GM21381 (cell line): Measurements from ENCODE around the gene EGF.

Source experiments
- ATAC-seq: cut with Tn5 transposase; IDR thresholded peaks from one replicate; pipeline ENCODE4 v1.9.1; 2021; ENCODE audit warnings: mild to moderate bottlenecking, moderate library complexity; ENCODE audit not compliant: unreplicated experiment

EGF gene

DNA sequence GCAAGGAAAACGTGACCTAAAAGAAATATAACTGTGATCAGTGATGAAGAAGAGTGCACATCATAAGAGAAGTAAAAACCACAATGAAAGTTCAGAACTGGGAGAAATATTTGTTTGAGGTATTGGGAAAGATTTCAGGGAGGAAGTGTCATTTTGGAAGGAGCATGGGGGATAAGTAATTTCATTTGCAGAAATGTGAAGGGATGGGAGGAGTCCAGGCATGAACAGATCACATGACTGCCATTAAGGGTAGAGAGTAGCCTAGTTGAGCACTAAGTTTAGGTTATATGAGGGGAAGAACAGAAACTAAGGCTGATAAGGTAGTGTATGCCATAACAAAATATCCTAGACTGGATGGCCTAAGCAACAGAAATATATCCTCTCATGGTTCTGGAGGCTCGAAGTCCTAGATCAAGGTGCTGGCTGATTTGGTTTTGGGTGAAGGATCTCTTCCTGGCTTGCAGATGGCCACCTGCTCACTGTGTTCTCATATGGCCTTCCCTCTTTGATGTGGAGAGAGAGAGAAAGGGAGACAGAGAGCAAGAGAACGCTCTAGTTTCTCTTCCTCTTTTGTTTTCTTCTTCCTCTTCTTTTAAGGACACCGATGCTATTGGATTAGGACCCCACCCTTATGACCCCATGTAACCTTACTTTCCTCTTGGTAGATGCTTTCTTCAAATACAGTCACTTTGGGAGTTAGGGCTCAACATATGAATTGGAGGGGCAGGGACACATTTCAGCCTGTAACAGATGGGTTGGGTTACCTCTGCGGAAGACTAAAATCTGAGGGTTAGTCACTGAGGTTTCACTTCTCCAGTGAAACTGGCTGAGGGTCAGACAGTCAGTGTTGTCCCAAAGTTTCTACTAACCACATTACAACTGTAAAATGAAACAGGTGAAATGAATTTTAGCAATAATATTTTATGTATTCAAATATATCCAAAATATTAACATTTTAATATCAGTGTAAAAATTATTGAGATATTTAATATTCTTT, 77.9 kb downstream of the EGF start:
- peak; percentile 83 for ATAC-seq

DNA sequence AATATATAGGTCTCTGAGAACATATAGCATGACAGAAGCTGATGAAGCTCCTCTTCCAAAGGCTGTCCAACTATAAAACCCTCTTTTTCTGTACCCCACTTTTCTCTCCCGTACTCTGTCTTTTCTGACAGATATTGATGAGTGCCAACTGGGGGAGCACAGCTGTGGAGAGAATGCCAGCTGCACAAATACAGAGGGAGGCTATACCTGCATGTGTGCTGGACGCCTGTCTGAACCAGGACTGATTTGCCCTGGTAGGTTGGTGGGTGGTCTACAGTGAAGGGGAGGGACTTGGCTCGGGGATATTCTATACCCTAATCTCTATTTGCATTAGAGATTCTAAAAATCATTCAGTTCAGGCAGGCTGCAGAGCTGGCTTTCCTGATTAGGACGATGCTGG, 80.4 kb downstream of the EGF start:
- ATAC-seq = no peak

DNA sequence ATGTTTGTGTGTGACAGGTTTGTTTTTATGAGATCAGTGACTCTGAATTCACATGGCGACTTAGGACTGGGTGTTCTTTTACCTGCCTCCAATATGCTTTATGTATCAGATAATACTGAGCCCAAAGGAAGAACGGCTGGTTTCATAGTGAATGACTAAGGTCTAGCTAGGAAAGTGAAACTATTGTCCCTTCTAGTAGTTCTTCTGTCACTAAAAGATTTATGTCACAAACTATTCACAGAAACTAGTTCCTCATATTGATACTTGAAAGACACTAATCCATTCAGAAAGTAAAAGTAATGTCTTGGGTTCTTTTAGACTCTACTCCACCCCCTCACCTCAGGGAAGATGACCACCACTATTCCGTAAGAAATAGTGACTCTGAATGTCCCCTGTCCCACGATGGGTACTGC, 81.7 kb downstream of the EGF start:
- peak; percentile 56 for ATAC-seq

DNA sequence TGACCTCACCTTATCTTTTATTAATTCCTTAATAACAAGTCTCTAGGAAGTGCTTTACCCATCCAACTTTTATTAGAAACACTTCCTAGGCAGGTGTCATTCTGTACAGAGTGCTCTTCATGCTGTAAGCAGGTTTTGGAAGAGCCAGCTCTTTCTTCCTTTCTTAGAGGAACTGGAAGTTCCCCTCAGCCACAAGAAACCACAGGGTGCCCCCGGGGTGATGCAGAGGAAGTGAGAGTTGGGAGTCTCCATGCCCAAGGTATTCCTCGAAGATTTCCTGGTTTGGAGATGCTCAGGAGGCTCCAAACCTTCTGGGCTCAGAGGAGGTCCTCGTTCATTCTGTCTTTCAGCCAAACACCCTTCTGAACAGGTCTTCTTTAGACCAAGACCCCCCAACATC, 83.8 kb downstream of the EGF start:
- no peak for ATAC-seq

DNA sequence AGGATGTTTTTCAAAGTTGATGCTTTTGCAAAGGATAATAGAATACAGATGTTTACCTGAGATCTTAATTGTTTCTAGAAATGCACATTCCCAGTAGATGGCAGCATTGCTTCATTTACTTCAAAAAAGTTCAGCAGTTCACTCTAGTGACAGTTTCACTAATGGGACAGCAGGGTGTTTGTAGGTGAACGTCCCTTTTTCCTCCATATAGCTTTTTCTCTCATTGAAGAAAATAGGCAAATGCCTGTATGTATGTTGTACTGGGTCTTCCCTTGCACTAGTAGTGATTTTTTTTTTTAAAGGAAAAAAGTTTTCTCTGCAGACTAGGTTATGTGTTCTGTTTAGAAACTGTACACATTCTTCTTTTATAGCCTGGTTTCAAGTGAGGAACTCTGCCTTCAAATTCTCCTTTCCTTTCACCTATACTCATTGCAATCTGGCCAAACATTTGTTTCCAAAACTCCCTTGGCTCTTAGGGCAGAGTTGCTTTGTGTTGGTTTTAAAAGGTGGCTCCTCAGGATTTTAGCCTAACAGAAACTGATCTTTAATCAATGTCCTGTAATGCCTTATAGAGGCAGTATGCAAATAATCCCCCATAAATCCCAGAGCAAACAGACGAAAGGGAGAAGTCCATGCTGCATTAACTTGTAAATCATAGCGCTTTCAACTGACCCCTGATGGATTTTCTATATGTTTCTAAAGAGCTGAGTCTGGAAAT, 86.3 kb downstream of the EGF start:
- ATAC-seq = peak; percentile 41

DNA sequence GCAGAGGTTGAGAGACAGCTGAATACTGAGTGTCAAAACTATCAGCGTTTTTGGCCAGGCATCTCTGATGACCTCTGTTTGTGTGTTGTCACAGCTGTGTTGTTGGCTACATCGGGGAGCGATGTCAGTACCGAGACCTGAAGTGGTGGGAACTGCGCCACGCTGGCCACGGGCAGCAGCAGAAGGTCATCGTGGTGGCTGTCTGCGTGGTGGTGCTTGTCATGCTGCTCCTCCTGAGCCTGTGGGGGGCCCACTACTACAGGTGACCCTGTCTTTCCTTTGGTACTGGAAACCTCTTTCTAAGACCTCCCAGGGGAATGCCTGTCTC, 86.9 kb downstream of the EGF start:
- ATAC-seq = no peak

DNA sequence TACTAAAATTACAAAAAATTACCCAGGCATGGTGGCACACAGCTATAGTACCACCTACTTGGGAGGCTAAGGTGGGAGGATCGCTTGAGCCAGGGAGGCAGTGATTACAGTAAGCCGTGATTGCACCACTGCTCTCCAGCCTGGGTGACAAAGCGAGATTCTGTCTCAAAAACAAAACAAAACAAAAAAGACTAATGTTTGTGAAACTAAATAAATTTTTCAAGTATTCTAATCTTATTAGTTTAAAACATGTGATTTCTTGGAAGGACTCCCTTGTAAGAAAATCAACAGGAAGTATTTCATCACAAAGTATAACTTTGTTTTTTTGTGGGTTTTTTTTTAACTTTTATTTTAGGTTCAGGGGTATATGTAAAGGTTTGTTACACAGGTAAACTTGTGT, 89.6 kb downstream of the EGF start:
- ATAC-seq = no peak

DNA sequence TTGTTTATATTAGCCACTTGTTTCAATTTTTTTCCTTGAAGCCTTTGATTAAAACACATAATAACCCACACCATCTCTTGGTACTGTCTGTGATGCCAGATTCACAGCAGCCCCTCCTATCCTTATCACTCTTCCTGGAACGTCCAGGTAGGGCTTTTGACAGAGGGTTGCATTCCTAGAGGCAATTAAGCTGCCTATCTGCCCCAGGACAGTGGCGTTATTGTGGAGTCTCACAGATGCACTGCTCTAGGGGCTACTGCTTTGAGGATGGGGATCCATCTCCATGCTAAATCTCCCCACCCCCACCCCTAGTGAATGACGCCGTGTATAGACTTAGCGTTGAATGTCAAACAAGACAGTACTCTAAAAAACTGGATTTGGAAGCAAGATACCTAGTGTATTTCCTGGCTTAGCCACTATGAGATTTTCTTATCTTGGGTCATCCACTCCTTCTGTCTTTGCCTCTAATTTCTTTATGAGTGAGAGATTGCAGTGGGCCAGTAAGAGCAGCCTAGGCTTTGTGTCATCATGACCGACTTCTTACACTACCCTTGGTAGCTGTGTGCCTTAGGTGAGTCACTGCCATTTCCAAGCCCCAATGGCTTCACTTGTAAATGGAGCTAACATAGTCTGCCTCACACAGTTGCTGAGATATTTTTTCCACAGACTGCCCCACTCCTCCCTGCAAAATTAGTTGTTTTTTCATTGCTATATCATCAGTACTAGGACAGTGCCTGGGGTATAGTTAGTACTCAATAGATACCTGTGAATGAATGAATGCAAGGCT, 90.9 kb downstream of the EGF start:
- no peak for ATAC-seq

DNA sequence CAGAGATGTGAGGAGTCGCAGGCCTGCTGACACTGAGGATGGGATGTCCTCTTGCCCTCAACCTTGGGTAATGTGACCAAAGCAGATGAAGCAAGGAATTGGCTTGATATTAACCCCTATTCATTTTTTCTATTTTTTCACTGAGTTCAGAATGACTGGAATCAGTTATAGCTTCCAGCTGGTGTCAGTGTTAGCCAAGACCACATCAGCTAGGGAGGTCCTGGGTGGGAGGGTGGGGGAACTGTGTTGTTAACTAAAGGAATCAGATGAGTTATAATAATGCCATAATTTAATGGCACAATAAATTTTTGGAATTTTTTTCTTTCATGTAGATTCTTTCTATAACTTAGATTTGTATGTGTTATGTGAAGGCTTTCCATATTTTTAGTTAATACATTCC, 91.9 kb downstream of the EGF start:
- no peak for ATAC-seq

DNA sequence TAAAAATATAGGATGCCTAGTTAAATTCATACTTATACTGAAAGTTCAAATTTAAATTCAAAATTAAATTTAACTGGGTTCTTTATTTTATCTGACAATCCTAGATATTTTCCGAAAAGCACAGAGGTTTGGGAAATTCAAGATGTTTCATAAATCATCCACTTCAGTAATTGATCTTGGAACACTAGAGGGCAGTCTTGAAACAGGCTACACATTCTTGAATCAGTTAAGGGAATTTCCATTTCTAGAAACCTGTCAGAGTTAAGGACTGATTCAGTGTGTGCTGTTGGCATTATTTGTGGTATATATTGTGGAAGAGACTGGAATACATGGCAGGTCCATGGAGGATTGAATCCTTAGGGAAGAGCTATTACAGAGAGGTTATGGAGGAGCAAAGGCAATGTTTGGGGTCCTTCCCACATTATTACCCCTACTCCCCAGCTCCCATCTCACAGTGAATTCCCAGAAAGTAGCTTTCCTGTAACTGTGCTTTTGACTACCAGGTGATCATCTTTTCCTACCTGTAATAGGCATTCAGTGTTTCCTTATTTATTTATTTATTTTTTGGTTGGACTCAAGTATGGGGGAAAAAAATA, 92.9 kb downstream of the EGF start:
- peak; percentile 56 for ATAC-seq

DNA sequence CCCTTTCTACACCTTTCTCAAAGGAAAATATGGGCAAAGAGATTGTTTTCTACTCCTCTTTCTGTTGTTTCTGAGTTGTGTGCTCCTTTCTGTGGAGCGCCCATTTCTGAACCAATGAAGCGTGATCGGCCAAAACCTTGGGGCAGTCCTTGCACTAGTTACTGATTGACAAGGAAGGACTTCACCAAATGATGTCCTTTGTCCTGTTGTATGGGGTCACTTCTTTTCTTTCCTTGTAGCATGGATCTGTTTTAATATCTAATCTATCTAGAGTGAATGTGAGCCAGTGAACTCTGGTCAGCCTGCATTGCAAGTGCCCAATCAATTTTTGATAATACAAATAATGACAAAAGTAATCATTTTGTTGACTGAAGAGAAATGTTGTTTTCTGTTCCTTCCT, 94.5 kb downstream of the EGF start:
- no peak for ATAC-seq

DNA sequence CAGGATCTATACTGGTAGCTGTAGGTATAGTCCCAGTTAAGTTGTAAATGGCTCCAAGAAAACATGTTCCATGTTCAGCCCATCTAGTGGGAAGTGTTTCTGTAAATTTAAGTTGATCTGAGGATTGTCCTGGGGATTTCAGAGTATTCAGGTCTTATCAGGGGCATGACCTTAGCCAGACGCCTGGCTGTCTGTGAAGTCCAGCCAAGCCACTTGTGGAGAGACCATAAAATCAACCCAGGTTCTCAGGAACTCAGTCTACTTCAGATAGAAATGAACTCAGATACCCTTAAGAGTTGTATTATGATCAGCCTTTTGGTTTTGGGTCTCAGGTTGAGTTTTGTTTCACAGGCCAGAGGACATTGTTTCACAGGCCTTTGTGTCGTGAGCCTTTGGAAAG, 95.9 kb downstream of the EGF start:
- no peak for ATAC-seq

DNA sequence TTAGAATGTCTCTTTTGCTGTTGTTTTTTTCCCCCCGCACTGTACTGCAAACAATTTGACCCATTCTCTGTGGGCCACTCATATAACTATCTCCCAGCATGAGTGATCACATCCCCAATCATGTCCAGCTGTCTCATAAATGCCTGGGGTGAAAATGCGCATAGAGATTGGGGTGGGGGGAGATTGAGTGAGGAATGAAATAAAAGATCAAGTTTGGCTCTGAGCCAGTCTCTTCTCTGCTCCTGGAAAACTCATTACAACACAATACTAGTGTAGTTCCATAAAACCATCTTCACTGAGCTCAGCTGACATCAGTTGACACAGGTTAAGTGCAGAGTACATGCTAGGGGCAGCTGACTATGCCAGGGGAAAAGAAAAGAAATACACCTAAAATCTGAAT, 96.9 kb downstream of the EGF start:
- no peak for ATAC-seq

DNA sequence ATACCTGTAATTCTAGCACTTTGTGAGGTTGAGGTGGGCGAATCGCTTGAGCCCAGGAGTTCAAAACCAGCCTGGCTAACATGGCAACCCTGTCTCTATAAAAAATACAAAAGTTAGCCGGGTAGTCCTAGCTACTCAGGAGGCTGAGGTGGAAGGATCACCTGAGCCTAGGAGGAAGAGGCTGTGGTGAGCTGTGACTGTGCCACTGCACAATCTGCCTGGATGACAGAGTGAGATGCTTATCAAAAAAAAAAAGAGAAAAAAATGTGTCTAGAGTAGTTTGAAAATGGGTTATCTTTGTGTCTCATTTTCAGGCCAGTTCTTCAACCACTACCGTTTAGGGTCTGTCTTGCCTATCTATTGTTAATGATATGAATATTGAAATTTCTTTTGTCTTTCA, 98.1 kb downstream of the EGF start:
- ATAC-seq = no peak

DNA sequence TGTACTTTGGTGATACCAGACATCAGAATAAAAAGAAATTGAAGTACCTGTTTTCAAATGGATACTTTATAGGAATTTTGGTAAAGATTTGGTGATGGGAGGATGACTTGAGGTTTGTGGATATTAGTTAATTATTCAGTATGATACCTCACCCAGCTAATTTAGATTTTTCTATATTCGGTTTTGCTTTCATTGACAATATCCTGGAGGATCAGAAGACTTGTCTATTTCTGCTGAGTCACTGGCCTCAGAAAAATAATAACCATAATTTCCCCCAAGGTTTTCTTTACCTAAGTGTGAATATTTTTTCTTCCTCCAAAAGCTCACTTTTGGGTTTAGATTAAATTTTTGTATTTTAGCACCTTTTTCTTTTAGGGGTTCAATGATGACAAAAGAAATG, 100.2 kb downstream of the EGF start:
- ATAC-seq = no peak

DNA sequence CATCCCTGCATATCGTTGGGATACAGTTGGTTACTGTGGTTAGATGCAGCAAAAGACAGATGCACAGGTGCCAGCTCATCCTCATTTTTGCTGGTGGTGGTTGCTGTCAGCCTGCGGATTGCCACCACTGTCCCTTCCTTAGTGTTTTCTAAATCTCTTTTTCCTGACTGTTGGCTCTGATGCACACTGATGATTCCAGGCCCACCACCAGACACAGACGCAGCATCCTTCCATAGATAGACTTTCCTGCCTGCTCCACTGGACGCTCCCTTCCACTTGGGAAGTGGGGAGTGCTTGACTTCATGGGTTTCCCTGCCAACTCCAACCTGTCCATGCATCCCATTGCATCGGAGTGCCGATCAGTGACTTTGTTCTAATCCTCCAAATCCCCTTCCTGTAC, 101.5 kb downstream of the EGF start:
- no peak for ATAC-seq

DNA sequence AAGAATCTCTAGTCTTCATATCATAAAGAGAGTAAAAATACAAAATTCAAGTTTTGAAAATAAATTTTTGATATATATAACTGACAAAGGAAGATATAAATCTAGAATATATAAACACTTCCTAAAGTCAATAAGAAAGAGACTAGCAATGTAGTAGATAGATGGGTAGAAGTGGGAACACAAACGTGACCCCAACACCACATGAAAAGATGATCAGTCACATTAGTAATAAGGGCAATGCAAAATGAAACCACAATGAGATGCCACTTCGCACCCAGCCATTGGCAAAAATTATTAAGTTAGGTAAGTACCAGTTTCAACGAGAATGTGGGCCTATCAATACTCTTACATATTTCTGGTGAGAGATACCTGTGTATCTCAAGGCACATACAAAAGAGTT, 106.5 kb downstream of the EGF start:
- no peak for ATAC-seq

DNA sequence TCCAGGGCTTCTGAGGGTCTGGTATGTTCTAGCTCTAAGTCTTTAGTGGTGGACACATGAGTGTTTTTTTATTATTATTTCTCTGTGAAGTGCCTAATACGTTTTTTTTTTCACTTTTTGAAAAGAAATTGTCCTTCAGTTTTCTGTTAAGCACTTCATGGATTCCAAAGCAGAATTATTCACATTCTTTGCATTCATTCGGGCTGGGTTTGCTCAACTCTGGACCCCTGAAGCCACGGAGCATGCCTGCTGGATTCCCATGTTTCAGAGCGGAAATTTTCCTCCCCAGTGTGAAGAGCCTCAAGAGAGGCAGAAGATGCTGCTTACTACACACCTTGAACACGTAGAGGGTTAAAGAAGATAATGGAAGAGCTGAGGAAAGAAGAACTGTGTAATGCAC, 107.5 kb downstream of the EGF start:
- ATAC-seq = no peak

DNA sequence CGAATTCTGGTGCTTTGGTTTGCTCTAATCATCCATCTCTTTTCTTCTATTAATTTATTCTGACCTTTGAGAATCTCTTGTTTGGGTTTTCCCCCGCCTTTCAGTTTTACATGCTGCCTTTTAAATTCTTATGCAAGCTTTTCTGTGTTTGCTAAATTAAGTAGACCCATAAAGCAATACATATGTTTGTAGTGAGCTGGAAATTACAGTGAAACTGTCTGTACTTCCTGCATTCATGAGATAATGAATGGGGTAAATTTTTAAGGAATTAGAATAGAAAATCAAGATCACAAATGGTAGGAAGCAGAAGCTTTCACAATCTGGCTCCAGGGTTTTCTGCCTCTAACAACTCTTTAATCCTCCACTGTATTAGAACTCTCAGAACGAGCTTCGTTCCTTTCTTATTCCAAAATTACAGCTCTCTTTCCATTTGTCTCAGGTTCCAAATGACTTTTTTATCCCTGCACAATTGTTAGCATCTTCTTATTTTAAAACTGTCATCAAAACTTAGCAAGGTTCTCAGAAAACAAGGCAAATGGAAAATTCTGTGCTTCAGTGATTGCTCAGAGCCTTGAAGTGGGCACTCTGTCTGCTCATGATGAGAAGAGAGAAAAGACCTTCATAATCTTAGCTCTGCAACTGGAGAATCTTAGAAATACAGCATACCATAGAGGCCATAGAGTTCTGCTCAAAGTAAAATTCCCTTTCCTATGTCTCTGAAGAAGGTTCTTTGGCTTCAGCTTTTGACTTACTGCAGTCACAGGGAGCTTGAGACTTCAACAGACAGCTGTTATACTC, 108.2 kb downstream of the EGF start:
- ATAC-seq = no peak

DNA sequence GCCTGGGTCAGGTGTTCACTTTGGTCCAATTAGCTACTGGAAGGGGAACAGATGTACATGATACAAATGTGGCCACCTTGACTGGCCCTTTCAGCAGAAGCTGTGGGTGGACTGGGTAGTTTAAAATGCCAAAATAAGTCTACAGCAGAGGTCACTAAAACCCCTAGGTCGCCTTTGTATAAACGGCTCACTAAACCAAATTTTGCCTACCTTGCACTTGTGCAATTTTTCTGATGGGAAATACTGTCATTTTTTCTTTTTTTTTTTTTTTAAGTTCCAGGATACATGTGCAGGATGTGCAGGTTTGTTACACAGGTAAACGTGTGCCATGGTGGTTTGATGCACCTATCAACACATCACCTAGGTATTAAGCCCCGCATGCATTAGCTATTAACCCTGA, 109.8 kb downstream of the EGF start:
- ATAC-seq = no peak
